Stimulated activated CD8-positive, alpha-beta memory T cell treated with anti-CD3 and anti-CD28 coated beads, Interleukin-4, amount 100 ng/mL, for 4 hours (primary cell): ENCODE results near the gene TNIK.

ENCODE experiments used
- DNase-seq, 2 donors: peaks; one replicate each; pipeline ENCODE4 v3.0.0-alpha.2; 2020; ENCODE audit warnings: low read depth in 2 of 2, low spot score in 1 of 2

TNIK gene

DNA sequence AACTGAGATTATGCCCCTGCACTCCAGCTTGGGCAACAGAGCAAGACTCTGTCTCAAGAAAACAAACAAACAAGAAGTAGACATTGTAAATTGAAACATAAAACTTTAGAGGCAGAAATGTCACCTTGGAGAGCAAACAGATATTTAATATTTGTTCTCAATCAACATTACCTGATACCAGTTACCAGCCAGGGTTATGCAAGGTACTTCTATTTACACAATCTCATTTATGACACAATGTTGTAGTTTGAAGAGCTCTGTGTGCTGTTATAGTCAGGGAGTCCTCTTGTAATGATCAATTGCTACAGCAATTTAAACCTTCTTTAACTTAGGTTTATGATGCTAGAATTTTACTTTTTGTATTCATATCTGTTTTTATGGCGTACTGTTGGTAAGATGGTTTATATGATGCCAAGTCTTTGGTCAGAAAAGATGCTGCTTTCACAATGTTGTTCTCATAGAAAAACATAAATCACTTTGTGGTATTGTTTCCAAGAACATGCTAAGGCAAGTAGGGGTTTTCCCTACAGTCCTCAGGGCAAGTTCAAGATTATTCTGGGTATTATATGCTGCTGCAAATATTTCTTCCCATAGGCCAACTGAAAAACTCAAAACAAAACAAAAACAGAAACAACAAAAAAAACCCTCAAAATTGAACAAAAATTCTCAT, 173.5 kb downstream of the TNIK start:
- DNase-seq = no peak

DNA sequence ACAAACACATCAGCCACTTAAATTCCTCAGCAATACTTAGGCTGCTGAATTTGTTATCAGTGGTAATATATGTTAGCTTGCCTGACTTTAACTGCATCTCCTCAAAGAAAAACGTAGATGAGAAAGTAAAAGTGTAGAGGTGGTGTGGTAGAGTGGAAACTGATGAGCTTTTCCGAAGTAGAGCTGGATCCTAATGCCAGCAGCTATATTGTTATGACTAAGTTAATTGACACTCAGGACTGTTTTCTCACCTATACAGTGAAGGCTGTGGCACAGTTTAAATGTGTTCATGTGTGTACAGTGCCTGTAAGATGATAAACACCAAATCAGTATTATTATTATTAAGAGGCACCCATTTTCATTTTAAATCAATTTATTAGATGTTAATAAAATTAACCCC, 174.9 kb downstream of the TNIK start:
- no peak for DNase-seq

DNA sequence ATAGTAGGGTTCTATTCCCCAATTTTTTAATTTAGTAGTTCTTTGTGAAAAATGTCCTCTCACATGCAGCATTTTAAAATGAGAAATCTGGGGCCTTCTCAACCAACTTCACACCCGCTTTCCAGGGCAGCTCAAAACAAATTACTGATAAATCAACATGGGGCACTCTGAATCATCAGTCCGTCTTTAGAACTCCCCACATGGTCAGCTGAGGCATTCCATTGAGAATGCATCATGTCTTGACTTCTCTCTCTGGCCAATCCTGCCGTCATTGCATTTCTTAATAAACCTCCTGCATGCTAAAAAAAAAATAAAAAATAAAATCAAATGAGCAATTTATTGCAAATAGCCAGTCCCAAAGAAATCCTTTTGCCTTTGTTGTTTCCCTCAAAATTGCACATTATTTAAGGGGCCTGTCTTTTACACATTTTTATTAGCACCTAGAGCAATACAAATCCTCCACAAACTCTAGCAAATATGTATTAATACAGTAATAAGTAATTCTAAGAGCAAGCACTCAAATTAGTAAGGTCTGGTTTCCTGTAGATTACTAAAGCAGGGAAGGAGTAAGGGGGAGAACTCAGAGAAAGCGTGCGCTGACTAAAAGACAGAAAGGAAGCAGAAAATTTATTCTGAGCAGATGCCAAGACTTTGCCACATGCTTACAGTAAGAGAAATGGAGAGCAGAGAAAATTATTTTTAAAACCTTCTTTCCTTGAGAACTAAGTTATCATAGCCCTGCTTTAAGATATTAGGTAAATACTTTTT, 175.7 kb downstream of the TNIK start:
- no peak for DNase-seq

GRCh38 chr3:171283848-171284222, 176.4 kb downstream of the TNIK start:
- DNase-seq = no peak

DNA sequence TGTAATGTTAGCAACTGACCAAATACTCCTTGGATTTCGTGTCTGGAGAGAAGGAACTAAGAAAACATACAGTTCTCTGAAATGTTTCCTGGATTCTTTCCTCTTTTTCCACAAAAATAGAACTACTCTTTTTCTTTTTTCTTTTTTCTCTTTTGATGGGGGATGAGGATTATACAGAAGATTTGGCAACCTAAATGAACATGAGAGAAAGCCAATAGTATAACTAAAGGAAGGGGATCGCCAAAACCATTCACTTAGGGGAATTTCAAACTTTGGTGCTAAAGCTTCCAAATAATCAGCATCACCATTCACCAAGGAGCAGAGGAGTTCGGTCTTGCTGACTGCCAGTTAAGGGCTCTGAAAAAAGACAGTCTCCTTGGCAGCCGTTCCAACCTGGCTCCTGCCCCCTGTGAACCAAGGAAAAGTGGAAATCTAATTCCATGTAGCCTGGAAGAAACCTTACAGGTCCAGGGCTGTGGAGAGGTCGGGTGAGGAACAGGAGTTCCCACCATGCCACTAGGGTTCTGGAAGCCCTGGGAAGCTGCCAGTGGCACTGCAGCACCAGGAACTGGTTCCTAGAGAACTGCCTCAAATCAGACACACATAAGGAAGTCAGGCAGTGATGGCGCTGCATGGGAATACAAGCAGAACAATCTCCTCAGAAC, 176.9 kb downstream of the TNIK start:
- DNase-seq = no peak

GRCh38 chr3:171282041-171282440, 178.2 kb downstream of the TNIK start:
- DNase-seq = no peak

DNA sequence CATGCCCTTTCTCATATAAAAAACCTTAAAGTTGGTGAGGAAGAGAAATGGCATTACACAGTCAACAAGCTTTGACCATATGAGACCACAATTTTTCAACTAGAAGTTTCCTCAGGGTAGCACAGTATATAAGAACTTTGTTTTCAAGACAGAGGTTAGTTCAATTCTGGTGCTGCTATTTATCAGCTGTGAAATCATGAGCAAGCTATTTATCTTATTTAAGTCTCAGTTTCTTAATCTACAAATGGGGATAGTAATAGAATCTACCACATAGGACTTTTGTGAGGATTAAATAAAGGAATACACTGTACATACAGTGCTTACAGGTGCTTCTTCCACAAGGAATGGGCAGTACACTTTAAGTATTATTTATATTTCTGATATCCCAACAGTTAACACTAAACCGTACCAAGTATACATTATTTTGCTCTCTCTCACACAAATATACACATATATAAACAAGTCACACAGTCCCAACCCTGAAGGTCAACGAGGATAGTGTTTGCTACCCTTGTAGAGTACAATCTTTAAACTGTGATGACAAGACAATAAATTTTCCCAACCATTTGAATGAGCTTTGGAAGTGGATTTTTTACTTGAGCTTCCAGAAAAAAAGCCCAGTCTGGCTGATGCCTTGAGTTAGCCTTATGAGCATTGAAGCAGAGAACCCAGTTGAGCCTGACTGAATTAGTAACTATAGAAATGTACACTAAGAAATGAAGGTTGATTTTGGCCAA, 178.8 kb downstream of the TNIK start:
- no peak for DNase-seq

DNA sequence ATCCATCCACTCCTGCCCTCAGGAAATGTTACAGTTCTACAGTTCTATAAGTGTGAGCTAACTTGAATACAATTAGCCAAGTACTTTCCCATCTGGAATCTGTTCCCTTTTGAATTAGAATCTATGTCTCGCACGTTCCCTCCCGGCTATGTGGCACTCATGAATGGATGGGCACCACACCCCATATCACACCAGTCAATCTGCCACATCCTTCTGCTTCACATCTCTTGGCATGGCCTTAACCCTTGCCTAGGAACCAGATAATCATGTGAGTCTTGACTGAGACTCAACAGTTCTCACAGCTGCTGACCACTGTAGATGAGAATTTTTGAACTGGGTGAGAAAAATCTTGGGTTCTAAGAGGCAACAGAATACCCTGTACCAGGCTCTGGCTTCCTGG, 180.2 kb downstream of the TNIK start:
- DNase-seq = no peak

- DNase-seq = no peak
These were observed 182.0 kb downstream of the TNIK start for GRCh38 chr3:171278299-171278590.

DNA sequence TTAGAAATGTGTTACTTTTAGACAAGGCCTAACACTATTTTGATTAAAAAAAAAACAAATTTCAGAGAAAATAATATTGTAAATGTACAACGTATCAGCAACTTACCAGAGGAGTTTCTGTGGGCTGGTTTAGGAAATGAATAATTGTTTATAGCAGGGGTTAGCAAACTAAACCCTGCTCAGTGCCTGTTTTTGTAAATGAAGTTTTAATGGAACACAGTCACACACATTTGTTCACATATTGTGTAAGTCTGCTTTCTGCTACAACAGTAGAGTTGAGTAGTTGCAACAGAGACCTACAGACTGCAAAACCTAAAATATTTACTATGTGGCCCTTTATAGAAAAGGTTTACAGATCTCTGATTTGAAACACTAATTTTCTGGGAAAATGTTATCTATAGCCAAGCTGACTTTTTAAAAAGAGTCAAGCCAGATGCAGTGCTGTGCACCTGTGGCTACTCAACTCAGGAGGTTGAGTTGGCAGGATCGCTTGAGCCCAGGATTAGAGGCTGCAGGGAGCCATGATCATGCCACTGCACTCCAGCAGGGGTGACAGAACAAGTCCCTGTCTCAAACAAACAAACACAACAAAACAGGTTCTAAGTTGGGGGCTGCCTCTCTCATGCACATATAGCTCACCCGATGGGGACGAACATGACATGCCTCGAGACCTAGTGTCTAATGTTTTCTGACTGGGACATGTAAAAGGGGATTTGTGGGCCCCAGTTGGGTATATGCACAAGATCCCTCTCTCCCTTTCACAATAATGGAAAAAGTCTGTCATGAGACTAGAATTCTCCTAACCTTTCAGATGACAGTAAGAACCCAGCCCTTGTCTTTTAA, 182.5 kb downstream of the TNIK start:
- no peak for DNase-seq

DNA sequence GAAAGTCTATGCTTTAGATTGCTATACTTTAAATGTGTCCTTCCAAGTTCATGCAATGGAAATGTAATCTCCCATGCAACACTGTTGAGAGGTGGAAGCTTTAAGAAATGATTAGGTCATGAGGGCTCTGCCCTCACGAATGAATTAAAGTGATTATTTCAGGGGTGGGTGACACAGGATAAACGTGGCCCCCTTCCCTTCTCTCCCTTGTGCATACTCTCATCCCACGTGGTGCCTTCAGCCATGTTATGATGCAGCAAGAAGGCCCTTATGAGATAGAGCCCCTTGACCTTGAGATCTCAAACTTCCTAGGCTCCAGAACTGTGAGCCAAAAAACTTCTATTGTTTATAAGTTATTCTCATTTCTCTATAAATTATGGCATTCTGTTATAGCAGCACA, 183.3 kb downstream of the TNIK start:
- no peak for DNase-seq

- no peak for DNase-seq
These were observed 186.0 kb downstream of the TNIK start for GRCh38 chr3:171274222-171274621.

GRCh38 chr3:171270541-171270940, 189.7 kb downstream of the TNIK start:
- no peak for DNase-seq

GRCh38 chr3:171269542-171269941, 190.7 kb downstream of the TNIK start:
- no peak for DNase-seq

DNA sequence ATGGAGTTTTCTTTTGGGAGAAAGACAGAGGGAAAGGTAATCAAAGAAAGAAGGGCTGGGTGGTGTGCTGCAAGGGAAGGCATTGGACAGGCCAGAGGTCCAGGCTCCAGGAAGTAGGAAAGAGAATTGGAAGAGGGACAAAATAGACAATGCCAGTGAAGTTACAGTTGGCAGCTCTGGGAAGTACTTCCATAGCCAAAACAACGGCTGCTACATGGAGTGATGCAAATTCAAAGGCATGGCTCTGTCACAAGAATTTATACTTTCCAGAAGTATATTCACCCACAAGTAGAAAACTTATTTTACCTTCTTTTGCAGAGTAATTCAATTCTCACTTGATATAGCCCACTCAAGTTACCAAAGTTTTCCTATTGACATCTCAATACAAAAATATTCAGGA, 191.5 kb downstream of the TNIK start:
- no peak for DNase-seq

DNA sequence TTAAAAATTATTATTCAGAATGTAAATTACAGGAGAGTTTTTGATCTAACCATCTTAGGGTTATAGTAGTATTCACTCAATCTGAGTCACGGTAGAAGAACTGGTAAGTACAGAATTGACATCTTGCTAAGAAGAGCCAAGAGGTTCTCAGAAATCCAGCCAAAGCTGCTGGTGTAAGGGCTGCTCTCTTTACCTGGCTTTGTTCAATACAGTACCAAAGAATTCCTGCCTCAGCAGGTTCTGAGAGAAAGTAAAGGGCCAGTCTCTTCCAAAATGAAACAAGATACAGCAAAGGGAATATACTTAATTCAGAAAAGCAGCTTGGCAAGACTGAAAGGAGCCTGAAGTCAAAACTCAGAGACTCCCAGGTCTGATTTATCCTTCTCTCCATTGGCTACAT, 193.1 kb downstream of the TNIK start:
- DNase-seq = no peak

- DNase-seq = no peak
These were observed 193.5 kb downstream of the TNIK start for GRCh38 chr3:171266740-171267073.

DNA sequence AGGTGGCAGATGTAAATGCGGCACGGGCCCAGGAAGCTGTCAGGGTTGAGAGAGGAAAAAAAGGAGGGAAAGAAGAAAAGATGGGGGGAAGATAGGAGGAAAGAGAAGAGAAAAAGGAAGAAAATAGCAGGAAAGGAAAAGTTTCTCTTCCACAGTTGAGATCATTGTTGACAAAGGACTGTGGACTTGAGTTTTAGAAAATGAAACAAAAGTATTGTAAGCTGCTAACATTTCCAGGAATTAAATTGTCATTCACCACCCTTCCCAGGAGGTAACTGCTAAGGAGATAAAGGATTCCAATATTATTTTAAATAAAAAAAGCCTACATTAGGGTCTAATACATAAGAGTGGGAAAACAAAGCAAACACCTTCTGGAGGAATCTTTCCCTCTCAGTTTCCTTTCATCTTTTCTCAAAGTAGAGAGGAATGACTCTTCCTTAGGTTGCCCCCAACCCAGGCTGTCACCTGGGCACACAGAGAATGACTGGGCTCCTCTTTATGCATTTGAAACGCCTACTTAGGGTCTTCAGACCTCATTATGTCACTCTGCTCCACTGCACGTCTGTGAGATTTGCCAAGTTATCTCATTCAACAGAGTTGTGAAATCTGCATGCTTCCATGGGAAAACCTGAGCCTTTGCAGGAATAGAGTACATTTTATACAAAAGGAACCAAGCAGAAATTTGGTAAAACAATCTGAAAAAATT, 194.0 kb downstream of the TNIK start:
- DNase-seq = no peak

- no peak for DNase-seq
These were observed 195.4 kb downstream of the TNIK start for GRCh38 chr3:171264758-171265157.

- no peak for DNase-seq
These were observed 197.8 kb downstream of the TNIK start for GRCh38 chr3:171262431-171262830.

DNA sequence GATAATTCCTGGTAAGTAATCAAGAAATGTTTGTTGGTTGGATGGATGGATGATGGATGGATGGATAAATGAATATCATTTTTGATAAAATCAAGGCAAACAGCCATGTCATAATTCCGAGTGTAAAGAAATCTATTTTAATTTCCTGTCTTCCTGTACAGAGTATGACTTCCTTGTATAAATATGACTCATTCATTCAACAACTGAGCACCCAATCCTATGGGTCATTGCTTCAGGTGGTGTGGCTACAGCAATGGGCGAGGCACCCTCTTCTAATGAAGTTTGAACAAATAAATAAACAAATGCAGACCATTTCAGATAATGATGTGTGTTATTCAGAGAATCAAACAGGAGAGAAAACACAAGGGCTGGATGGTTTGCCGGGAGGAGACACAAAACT, 198.7 kb downstream of the TNIK start:
- DNase-seq = no peak
